Psoas muscle (tissue), 8 donors: ENCODE measurements around the gene TUBA1A. TPM values are rescaled to one million over a fixed set of nuclear protein-coding genes. Genes with fewer than 3 reads are reported as not detected.
"Not testable (repeated sequence)": the region's sequence is repeated elsewhere in the genome, so short reads cannot be mapped to it uniquely, and the experiment has no call there.

Experiments
- ATAC-seq, 4 donors: fragments of 200-7000 bp; cut with Tn5 transposase; one replicate each; pipeline ENCODE4 v1.9.1; 2020; ENCODE audit warnings: moderate library complexity in 3 of 4, mild to moderate bottlenecking in 2 of 4
- DNase-seq, 2 donors: peaks; one replicate each; pipeline ENCODE4 v3.0.0-alpha.2; 2020
- H3K27ac ChIP-seq: fragments of 200-600 bp; one replicate; pipeline ENCODE4 v1.8.0; 2022
- H3K27me3 ChIP-seq, 3 donors: fragments of 200-600 bp in 1 of 3; one replicate each; pipeline versions ENCODE4 v1.6.1 to v1.8.0; 2013 to 2022; ENCODE audit warnings: low read length in 2 of 3, mild to moderate bottlenecking in 2 of 3, moderate library complexity in 1 of 3; ENCODE audit not compliant: insufficient read depth in 3 of 3
- H3K36me3 ChIP-seq, 2 donors: fragments of 200-600 bp in 1 of 2; one replicate each; pipeline versions ENCODE4 v1.6.1 to v1.8.0; 2013 to 2022; ENCODE audit warnings: low read depth in 1 of 2, mild to moderate bottlenecking in 1 of 2, moderate library complexity in 1 of 2; ENCODE audit not compliant: insufficient read depth in 1 of 2
- H3K4me1 ChIP-seq: fragments of 200-600 bp; one replicate; pipeline ENCODE4 v1.8.0; 2022
- H3K4me3 ChIP-seq: fragments of 200-600 bp; one replicate; pipeline ENCODE4 v1.8.0; 2022; ENCODE audit warnings: mild to moderate bottlenecking
- H3K9me3 ChIP-seq: fragments of 200-600 bp; one replicate; pipeline ENCODE4 v1.8.0; 2022
- WGBS, 3 donors: extraction: QIAGEN DNeasy Blood & Tissue Kit; methylation state at CpG; one replicate each; pipeline versions ENCODE4 v1.1.6 to v1.1.7; 2013; 5-methylcytosine and 5-hydroxymethylcytosine counted together
- intact Hi-C, 2 donors: fragments of 100-400 bp; cut with DNase I; formaldehyde crosslinking; loops; one replicate each; pipeline versions ENCODE4 v1.11.0 to v1.14.2; 2022
- polyA plus RNA-seq, 3 donors: library from polyadenylated mRNA; stranded (reverse); fragments of 200-250 nt; gene quantifications; one replicate each; pipeline ENCODE4 v1.2.3, GENCODE V29; 2013
- total RNA-seq, 4 donors: library from RNA; stranded (reverse); fragmentation: NEBNext Ultra II Directional in 2 of 4; extraction: Animal tissue kit (Norgen Biotek cat#: 25700) in 2 of 4; gene quantifications; one replicate each; pipeline versions ENCODE4 v1.2.1 to v1.2.4, GENCODE V29; 2021 to 2023
- TF ChIP-seq, protein P1 (sequence below): fragments of 200-600 bp; IDR thresholded peaks from one replicate; pipeline ENCODE4 v1.8.0; 2022; ENCODE audit warnings: antibody characterized with exemption
- donor health status: healthy with polysubstance abuse.
- donor health status: DM: no; HTN: no; CAD: no; lungs with moderate emphysema.
- donor health status: Bipolar disorder and iron deficiency.
- donor health status: healthy.
- donor health status: DM: yes; HTN: yes; CAD: no.
- donor health status: DM: no; HTN: no; CAD: no.
- donor health status: DM: no; HTN: no; CAD: no.
- donor health status: DM: yes; HTN: yes; CAD: no.

Gene TUBA1A
- total and polyA plus RNA-seq, 7 donors = 16.4 to 48.2 (median 29.0) TPM

DNA sequence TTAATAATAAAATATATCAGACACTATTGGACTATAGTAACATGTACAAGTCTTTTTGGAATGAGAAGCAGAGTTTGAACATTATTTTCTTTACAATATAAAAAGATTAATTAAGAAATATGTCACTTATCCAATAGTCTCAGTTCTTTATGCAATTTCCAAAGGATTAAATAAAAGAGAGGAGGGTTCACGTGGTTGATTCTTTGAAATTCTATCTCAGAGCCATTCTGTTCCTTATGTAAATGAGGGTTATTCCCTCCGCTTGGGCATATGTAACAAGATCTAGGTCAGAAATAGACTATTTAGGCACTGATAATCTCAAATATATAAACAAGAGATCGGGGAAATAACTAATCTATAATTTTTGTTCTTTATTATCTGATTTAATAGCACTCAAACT, 2.1 kb upstream of the TUBA1A start:
- TF ChIP-seq, protein P1, sequence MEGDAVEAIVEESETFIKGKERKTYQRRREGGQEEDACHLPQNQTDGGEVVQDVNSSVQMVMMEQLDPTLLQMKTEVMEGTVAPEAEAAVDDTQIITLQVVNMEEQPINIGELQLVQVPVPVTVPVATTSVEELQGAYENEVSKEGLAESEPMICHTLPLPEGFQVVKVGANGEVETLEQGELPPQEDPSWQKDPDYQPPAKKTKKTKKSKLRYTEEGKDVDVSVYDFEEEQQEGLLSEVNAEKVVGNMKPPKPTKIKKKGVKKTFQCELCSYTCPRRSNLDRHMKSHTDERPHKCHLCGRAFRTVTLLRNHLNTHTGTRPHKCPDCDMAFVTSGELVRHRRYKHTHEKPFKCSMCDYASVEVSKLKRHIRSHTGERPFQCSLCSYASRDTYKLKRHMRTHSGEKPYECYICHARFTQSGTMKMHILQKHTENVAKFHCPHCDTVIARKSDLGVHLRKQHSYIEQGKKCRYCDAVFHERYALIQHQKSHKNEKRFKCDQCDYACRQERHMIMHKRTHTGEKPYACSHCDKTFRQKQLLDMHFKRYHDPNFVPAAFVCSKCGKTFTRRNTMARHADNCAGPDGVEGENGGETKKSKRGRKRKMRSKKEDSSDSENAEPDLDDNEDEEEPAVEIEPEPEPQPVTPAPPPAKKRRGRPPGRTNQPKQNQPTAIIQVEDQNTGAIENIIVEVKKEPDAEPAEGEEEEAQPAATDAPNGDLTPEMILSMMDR = no peak
- Histone ChIP-seq H3K36me3 (peaks cover 0 to 2% of the 10 kb centered on the region in 2 donors), H3K9me3 (no peaks in the 10 kb centered on the region), H3K4me1 (peaks cover 9% of the 10 kb centered on the region), H3K27me3 (peaks cover 0 to 23% (median 3%) of the 10 kb centered on the region in 3 donors), H3K4me3 (no peak overlapping the region), H3K27ac (no peak overlapping the region)
- 68 to 88% (median 80%) methylated on average over 3 of the region's 3 CpGs for WGBS, 3 donors
- no peak for ATAC-seq
- DNase-seq = no peak
- intact Hi-C loops = no loop called here

DNA sequence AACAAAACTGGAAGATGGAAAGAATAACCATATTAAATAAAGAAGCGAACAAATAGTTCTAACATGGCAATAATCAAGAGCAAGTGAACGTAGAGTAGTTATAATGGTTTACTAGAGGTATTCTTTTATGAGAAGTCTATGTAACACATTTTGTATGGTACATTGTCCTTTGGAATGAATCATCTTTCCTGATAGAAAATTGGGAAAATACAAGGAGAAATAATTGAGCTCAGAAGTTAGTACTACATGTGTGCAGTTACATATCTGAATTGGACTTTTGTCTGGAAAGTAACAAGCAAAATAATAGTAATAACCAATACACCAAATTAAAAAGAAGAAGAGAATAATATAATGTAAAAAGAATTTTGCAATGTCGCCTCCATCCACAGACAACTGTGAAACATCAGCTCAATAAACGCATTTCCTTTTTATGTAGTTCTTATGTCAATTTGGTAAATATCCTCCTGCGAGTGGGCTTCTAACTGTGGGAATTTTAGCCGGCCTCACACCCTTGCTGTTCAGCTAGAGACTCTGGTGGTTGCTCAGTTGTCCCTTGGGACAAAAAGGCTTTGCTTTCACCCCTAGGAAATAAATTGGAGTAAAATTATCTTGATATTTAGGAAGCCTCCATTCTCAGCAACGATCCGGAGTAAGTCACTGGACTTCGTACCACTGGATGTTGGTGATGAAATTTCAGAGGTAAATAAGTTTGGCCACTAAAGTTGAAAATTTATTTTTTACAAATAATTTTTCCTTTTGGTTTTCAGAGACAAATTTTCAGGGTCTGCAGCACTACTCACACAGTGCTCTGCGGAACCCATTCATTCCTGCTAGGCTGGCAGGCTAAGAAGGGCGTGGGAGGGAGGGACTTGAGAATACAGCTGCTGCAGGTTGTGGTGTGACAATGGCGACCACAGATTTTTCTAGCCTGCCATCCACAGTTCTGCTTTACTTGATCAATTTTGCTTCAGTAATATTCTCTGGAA, 1.1 kb upstream of the TUBA1A start:
- TF ChIP-seq, protein P1 = no peak
- 76 to 91% (median 76%) methylated on average over 12 of the region's 12 CpGs for WGBS, 3 donors
- H3K27ac ChIP-seq = peak overlapping the region; percentile 86

DNA sequence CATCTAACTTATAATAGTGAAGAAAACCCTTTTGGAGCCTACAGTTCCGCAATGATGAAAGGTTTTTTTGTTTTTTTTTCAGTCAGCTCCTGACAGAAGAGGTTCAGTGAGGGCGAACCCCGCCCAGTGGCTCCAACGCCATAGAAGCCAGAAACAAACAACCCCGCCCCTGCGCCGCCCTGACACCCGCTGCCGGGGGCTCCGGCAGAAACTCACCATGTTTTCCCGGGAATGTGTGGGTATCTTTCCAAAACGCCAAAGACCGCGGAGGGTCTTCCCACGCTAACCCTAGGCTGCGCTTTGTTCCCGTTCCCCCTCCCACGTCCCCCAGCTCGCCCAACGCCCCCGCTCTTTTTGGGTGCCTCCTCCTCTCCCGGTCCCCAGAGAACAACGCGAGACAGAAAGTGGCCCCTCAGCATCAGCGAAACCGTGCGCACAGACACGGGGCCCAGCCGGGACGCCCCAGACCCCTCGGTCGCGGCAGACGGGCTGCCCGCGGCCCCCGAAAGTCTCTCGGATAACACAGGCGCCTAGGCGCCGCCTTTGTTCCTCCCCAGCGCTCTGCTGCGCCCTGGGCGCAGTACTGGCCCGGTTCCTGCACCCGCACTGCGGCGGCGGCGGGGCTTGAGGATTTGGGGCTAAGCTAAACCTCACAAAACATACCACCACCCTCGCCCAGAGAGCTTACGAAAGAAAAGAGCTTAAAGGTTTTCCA, 522 bp downstream of the TUBA1A start:
- peaks cover 9% of the 10 kb centered on the region for H3K4me1 ChIP-seq
- peaks cover 0 to 12% of the 10 kb centered on the region in 2 donors for H3K36me3 ChIP-seq
- no peaks in the 10 kb centered on the region for H3K9me3 ChIP-seq
- intact Hi-C loops = loop anchor here in 1 of 2 donors (2.0 to 5.0 kb wide), 2 partner anchors 44 to 58 kb away; partner anchors contain the start of gene TUBA1B
- peak overlapping the region; percentile 91 for H3K4me3 ChIP-seq
- peak overlapping the region; percentile 86 for H3K27ac ChIP-seq
- TF ChIP-seq, protein P1 = no peak
- DNase-seq (peak; percentile 81 to 90), ATAC-seq (peak; percentile 64 to 85 (median 72))
- WGBS, 3 donors = 0% methylated on average over 51 to 52 of the region's 52 CpGs
- H3K27me3 ChIP-seq = peaks cover 0 to 26% (median 3%) of the 10 kb centered on the region in 3 donors

More for the DNA sequence above, 1.1 kb upstream of the TUBA1A start:
- DNase-seq (no peak), ATAC-seq (no peak)
- peaks cover 0 to 5% of the 10 kb centered on the region in 2 donors for H3K36me3 ChIP-seq
- no peaks in the 10 kb centered on the region for H3K9me3 ChIP-seq
- peaks cover 0 to 24% (median 3%) of the 10 kb centered on the region in 3 donors for H3K27me3 ChIP-seq
- intact Hi-C loops = loop anchor here in 1 of 2 donors (2.0 to 5.0 kb wide), 2 partner anchors 42 to 59 kb away; partner anchors contain the start of gene TUBA1B
- H3K4me3 ChIP-seq = peak overlapping the region; percentile 91
- peaks cover 9% of the 10 kb centered on the region for H3K4me1 ChIP-seq

DNA sequence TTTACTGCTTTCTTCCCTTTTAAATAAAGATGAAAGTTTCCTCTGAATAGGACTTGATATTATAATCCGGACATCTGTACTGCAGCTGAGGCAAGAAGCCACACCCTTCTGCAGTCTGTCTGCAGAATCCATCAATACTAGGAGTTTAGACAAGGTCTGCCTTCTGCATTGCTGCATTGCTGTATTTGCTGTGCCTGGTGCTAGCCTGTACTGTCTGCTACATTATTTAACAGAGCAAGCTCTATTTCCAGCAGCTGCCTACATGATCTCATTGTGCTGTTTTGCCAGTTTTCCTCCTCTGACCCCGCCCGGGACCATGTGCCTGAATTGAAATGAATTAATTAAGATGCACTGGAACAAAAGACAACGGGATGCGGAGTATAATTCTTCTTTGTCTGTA, 1.7 kb downstream of the TUBA1A start:
- Histone ChIP-seq H3K27me3 (peaks cover 0 to 26% (median 3%) of the 10 kb centered on the region in 3 donors), H3K27ac (no peak overlapping the region), H3K36me3 (peaks cover 0 to 12% of the 10 kb centered on the region in 2 donors), H3K4me1 (peaks cover 9% of the 10 kb centered on the region), H3K4me3 (peak overlapping the region; percentile 91), H3K9me3 (no peaks in the 10 kb centered on the region)
- intact Hi-C loops = loop anchor here in 1 of 2 donors (5.0 kb wide), 1 partner anchor 45 kb away; no protein-coding TSS in a partner anchor
- DNase-seq = peak; percentile 18 to 54
- WGBS, 3 donors = 5 to 17% (median 5%) methylated on average over 5 of the region's 5 CpGs
- TF ChIP-seq, protein P1 = no peak
- peak in 2 of 4 donors; percentile 29 to 36 for ATAC-seq

DNA sequence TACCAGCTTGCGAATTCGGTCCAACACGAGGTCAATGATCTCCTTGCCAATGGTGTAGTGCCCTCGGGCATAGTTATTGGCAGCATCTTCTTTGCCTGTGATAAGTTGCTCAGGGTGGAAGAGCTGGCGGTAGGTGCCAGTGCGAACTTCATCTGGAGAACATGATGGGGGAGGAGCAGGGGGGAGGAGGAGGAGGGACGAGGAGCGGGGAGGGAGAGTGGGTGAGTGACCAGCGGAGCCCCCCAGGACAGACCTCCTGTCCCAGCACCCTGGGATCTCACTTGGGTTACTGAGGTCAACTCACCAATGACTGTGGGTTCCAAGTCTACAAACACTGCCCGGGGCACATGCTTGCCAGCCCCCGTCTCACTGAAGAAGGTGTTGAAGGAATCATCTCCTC, 2.6 kb downstream of the TUBA1A start:
- 58 to 79% (median 61%) methylated on average over 9 to 11 of the region's 11 CpGs for WGBS, 3 donors
- ATAC-seq, H3K4me3 ChIP-seq, H3K9me3 ChIP-seq, H3K4me1 ChIP-seq, DNase-seq, H3K27ac ChIP-seq: not testable (repeated sequence)
- Histone ChIP-seq H3K27me3 (peaks cover 0 to 26% (median 3%) of the 10 kb centered on the region in 3 donors), H3K36me3 (peaks cover 0 to 12% of the 10 kb centered on the region in 2 donors)
- intact Hi-C loops = loop anchor here in 1 of 2 donors (5.0 kb wide), 1 partner anchor 46 kb away; no protein-coding TSS in a partner anchor

DNA sequence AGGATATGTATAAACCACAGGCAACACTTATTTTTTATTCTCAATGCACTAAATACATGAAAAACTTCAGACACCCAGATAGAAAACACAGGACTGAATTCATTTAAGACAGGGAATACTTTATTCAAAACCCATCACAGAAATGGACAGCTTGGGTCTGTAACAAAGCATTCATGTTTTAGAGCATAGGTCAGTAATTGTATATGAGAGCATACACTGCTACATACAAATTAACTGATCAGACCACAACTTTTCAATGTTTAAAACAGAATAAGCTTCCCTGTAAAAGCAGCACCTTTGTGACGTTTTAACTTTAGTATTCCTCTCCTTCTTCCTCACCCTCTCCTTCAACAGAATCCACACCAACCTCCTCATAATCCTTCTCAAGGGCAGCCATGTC, 4.2 kb downstream of the TUBA1A start:
- H3K27ac ChIP-seq, DNase-seq, ATAC-seq, H3K4me1 ChIP-seq, H3K4me3 ChIP-seq, H3K9me3 ChIP-seq: not testable (repeated sequence)
- intact Hi-C loops = loop anchor here in 1 of 2 donors (5.0 kb wide), 1 partner anchor 48 kb away; no protein-coding TSS in a partner anchor
- H3K27me3 ChIP-seq = peaks cover 0 to 19% (median 3%) of the 10 kb centered on the region in 3 donors
- WGBS, 3 donors = 67 to 78% (median 76%) methylated on average over 1 of the region's 1 CpG
- peaks cover 0 to 12% of the 10 kb centered on the region in 2 donors for H3K36me3 ChIP-seq
